Fibroblast of peridontal ligament (primary cell): ENCODE results near the gene MCM3AP.
"Not testable (repeated sequence)": the region's sequence is repeated elsewhere in the genome, so short reads cannot be mapped to it uniquely, and the experiment has no call there.

Experiments
- DNase-seq: peaks from one replicate; pipeline ENCODE4 v3.0.0-alpha.2; 2010; ENCODE audit errors: extremely low read depth

Gene MCM3AP

GRCh38 chr21:46311568-46311967 lies 26.2 kb upstream of the MCM3AP start:
- DNase-seq, result no peak

DNA sequence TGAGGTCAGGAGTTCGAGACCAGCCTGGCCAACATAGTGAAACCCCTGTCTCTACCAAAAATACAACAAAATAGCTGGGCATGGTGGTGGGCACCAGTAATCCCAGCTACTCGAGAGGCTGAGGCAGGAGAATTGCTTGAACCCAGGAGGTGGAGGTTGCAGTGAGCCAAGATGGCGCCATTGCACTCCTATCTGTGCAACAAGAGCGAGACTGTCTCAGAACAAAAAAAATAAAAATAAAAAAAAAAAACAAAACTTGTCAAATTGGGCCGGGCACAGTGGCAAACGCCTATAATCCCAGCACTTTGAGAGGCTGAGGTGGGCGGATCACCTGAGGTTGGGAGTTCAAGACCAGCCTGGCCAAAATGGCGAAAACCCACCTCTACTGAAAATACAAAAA lies 24.8 kb upstream of the MCM3AP start:
- DNase-seq, result not testable (repeated sequence)

DNA sequence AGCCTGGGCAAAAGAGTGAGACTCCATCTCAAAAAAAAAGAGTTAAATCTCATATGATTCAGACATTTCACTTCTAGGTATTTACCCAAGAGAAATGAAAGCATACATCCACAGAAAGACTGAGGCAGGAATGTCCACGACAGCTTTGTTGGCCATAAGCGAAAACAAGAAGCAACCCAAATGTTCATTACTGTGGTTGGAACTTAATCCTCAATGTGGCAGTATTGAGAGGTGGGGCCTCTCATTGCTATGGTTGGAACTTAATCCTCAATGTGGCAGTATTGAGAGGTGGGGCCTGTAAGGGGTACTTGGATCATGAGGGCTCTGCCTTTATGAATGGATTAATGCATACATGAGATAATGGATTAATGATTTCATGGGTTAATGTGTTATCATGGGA lies 23.0 kb upstream of the MCM3AP start:
- DNase-seq, result no peak

- no peak for DNase-seq
These were observed 22.2 kb upstream of the MCM3AP start for GRCh38 chr21:46307625-46308024.

DNA sequence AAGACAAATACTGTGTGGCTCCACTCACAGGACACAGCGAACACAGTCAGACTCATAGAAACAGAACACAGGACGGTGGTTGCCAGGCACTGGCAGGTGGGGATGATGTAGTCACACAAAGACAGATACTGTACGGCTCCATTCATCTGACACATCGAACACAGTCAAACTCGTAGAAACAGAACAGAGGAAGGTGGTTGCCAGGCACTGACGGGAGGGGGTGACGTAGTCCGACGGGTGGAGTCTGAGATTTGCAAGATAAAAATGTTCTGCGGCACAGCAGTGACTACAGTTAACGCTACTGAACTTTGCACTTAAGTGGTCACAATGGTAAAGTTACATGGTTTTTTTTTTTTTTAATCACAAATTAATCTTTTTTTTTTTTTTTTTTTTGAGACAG lies 19.5 kb upstream of the MCM3AP start:
- DNase-seq, result no peak

GRCh38 chr21:46304437-46304836 lies 19.0 kb upstream of the MCM3AP start:
- DNase-seq, result no peak

GRCh38 chr21:46301759-46302158 lies 16.3 kb upstream of the MCM3AP start:
- DNase-seq, result no peak

GRCh38 chr21:46299167-46299566 lies 13.8 kb upstream of the MCM3AP start:
- DNase-seq, result no peak

DNA sequence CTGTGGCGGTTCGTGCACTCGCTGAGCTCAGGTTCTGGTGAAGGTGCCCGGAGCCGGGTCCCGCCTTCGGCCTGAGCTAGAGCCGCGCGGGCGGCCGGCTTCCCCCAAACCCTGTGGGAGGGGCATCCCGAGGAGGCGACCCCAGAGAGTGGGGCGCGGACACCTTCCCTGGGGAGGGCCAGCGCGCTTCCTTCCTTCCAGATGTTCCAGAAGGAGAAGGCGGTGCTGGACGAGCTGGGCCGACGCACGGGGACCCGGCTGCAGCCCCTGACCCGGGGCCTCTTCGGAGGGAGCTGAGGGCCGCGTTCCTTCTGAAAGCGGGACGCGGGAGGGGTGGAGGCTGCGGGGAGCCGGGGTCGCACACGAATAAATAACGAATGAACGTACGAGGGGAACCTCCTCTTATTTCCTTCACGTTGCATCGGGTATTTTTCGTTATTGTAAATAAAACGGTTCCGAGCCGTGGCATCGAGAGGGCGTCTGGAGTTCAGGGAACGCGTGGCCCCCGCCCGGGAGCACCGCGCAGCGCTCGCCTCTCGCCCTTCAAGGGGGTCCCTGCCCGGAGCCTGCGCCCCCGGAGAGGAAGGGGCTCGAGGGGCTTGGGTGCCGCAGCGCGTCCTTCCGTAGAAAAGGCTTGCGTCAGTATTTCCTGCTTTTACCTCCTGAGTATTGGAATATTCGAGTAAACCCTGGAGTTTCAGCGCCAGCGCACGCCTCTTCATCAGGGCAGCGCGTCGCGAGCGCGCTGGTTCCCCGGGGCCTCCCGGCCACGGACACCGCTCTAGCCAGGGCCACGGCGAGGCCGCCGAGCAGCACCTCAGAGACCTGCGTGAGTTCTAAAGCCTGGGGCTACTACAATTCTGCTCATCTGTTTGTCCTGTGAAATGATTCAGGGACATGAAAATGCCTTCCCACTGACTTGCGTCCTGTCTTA lies 12.2 kb upstream of the MCM3AP start:
- no peak for DNase-seq

DNA sequence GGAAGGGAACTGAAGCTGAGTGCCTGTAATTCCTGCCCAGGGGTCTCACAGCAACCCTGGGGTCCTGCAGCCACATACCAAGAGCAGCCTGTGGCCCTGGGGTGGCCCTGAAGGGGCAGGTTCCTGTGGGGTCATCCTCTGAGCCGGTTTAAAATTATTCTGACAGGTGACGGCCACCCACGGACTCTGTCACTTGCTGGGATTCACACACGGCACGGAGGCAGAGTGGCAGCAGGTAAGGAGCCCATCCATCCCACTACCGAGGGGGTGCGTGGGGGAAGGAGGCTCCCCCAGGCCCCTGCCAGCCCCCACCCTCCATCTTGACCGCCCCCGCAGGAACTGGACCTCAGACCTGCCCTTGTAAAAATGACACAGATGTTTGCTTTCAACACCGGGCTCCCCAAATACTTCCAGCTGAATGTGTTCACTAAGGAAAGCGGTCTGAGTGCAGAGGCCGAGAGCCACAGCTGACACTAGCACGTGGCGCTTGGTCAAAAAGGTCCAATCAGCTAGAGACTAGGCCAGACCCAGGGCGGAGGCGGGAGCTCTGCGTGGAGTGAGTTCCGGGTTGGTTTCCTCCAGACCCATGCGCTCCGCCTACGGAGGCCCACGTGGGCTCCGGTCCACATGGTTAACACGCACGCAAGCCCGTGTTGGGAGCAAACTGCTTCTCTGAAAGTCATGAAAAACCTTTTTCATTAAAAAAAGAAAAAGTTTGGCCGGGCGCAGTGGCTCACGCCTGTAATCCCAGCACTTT lies 10.8 kb upstream of the MCM3AP start:
- DNase-seq, result peak; percentile 46

- DNase-seq, result peak; percentile 40
These were observed 9.9 kb upstream of the MCM3AP start for GRCh38 chr21:46295177-46295770.

GRCh38 chr21:46294647-46295176 lies 9.3 kb upstream of the MCM3AP start:
- DNase-seq, result peak; percentile 47

DNA sequence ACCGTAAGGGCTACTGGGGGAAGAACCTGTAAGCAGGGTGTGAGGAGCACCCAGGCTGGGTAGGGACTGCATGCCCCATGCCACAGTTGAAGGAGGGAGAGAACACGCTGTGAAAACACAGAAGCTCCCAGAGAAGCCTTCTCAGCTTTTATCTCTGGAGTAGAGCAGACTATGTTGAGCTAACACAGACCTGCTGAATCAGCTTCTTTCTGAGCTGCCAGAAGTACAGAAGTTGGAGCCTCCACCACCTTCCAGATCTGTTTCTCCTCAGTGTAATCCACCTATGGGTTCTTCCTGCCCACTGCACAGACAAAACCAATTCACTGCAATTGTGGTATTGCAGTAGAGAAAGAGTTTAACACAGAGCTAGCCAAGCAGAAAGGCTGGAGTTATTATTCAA lies 6.2 kb upstream of the MCM3AP start:
- DNase-seq, result no peak

DNA sequence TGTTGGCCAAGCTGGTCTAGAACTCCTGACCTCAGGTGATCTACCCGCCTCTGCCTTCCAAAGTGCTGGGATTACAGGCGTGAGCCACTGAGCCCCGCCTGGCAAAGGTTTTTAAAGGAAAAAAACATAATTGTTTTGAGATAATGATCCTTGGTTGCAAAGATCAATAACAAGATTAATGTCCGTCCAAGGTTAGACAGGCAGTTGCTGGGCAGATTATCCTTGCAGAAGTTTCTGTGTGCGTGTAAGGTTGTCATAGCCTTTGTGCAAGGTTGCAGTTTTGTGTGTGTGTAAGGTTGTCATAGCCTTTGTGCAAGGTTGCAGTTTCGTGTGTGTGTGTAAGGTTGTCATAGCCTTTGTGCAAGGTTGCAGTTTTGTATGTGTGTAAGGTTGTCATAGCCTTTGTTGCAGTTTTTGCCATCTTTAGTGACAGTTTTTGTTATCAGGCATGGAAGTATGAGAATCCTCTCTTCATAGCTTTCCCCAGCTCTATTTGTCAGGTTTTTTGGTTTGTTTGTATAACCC lies 4.3 kb upstream of the MCM3AP start:
- no peak for DNase-seq

GRCh38 chr21:46287541-46287940 lies 2.1 kb upstream of the MCM3AP start:
- DNase-seq, result no peak

- peak; percentile 69 for DNase-seq
These were observed 1.2 kb upstream of the MCM3AP start for GRCh38 chr21:46286648-46287002.

GRCh38 chr21:46285761-46286647 lies 593 bp upstream of the MCM3AP start, which contains the start of gene YBEY:
YBEY (plus strand) TSS chr21:46286342; CDS start chr21:46286914, 572 bp downstream.
- peak; percentile 88 for DNase-seq

DNA sequence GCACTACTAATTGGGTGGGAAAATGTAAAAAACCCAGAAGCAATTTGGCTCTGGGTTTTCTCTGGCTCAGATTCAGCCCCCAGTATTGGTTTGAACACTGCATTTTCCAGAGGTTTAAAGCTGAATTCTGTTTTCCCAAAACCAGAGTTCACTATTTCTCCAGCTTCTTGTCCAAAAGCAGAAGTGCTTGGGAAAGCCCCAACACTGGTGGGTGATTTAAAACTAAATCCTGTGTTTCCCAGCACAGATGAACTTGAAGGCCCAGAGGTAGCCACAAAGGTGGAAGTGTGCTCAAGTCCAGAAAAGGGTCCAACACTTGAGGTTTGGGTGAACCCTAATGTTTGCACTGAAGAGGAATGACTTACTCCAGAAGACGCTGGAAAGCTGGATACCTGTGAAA lies 678 bp downstream of the MCM3AP start:
- no peak for DNase-seq

DNA sequence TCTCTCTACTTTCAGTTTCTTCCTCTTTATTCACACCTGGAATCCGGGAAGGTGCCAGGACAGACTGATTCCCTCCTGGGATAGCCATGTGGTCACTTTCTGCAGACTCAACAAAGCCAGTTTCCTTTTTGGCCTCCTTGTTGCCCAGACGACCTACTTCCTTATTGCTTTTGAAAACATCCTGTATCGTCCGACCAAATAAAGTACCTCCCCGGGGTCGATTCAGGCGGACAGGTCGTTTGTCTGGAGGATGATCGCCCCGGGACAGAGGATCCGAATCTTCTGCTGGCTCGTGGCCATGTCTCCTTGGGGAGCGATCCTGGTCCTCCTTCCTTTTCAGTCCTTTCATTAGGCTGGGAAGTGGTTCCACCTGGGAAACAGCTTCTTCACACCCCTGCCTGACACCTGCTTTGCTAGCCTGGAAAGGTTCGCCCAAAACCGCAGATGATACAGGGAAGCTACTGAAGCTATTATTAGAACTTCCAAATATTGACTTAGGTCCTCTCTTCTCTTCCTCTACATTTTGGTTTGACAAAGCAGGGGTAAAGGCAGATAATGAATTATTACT lies 1.2 kb downstream of the MCM3AP start:
- DNase-seq, result no peak

DNA sequence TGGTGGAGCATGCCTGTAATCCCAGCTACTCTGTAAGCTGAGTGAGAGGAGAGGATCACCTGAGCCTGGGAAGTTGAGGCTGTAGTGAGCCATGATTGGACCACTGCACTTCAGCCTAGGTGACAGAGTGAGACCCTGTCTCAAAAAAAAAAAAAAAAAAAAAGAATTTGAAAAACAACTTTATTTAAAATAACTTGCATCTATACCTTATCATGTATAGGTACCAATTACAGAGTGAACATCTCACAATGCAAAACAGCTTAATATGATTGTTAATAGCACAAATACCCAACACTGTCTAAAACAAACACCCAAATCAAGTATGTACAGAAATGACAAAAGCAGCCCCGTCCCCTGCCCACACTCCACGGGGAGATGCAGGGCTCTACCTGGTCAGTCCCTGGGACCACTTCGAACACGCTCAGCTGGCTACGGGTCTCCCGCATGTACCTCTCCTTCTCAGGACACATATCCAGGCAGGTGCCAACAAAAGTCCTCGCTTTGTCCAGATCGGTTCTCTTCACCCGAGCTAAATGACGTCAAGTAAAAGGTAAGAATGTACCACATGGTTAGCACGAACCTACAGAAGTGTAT lies 10.5 kb downstream of the MCM3AP start:
- no peak for DNase-seq
